Lung (tissue), 12 donors: ENCODE data around the gene TUBB4B. TPM values are rescaled to one million over a fixed set of nuclear protein-coding genes. Genes with fewer than 3 reads are reported as not detected.

Experiments used
- ATAC-seq: fragments of 200-7000 bp; cut with Tn5 transposase; one replicate; pipeline ENCODE4 v1.9.1; 2020; ENCODE audit warnings: moderate number of reproducible peaks; ENCODE audit not compliant: insufficient read depth, low FRiP score
- DNase-seq, 3 donors: peaks; one replicate each; pipeline ENCODE4 v3.0.0-alpha.2; 2013 to 2017
- H3K27ac ChIP-seq, 2 donors: one replicate each; pipeline ENCODE4 v1.5.1; 2013; ENCODE audit warnings: mild to moderate bottlenecking in 2 of 2, moderate library complexity in 2 of 2, control low read depth in 1 of 2, inconsistent platforms in 1 of 2, low read depth in 1 of 2, low read length in 1 of 2
- H3K27me3 ChIP-seq, 3 donors: one replicate each; pipeline ENCODE4 v1.5.1; 2013; ENCODE audit warnings: low read length in 2 of 3; ENCODE audit not compliant: control insufficient read depth in 3 of 3, insufficient read depth in 3 of 3
- H3K36me3 ChIP-seq, 4 donors: one replicate each; pipeline ENCODE4 v1.5.1; 2013; ENCODE audit warnings: low read length in 4 of 4, mild to moderate bottlenecking in 1 of 4, moderate library complexity in 1 of 4; ENCODE audit not compliant: control insufficient read depth in 4 of 4, insufficient read depth in 4 of 4
- H3K4me1 ChIP-seq, 5 donors: one replicate each; pipeline ENCODE4 v1.5.1; 2013; ENCODE audit warnings: low read length in 5 of 5, mild to moderate bottlenecking in 2 of 5, moderate library complexity in 1 of 5; ENCODE audit not compliant: control insufficient read depth in 5 of 5, insufficient read depth in 5 of 5
- H3K4me3 ChIP-seq: one replicate; pipeline ENCODE4 v1.5.1; 2013; ENCODE audit warnings: mild to moderate bottlenecking, control low read depth, moderate library complexity
- H3K9ac ChIP-seq, 2 donors: one replicate each; pipeline ENCODE4 v1.5.1; 2013; ENCODE audit warnings: low read length in 2 of 2, control low read depth in 1 of 2; ENCODE audit not compliant: insufficient read depth in 1 of 2
- H3K9me3 ChIP-seq, 4 donors: one replicate each; pipeline ENCODE4 v1.5.1; 2013; ENCODE audit warnings: low read length in 3 of 4, mild to moderate bottlenecking in 1 of 4, moderate library complexity in 1 of 4; ENCODE audit not compliant: control insufficient read depth in 4 of 4, insufficient read depth in 3 of 4
- WGBS, 2 donors: extraction: QIAGEN DNeasy Blood & Tissue Kit; methylation state at CpG; one replicate each; pipeline ENCODE4 v1.1.7; 2013; 5-methylcytosine and 5-hydroxymethylcytosine counted together
- polyA plus RNA-seq, 2 donors: library from polyadenylated mRNA; stranded (reverse); fragments of 200-250 nt; gene quantifications; one replicate each; pipeline ENCODE4 v1.2.1, GENCODE V29; 2013
- total RNA-seq, 2 donors: library from RNA; depleted of rRNA in 1 of 2; stranded (reverse); fragments of >200 nt in 1 of 2; gene quantifications; one replicate each; pipeline ENCODE4 v1.2.1, GENCODE V29; 2014 to 2021
- TF ChIP-seq, protein P1 (sequence below): IDR thresholded peaks from 2 replicates; pipeline ENCODE4 v1.5.1; 2012; ENCODE audit warnings: mild to moderate bottlenecking; ENCODE audit errors: control extremely low read depth, extremely low read depth
- donor health status: control.
- donor health status: control.
- donor health status: Bipolar disorder and iron deficiency.
- donor health status: healthy.
- donor health status: DM: yes; HTN: yes; CAD: no.

The TUBB4B gene
- total and polyA plus RNA-seq, 4 donors: 163 to 505 (median 332) TPM

- no peaks in the 10 kb centered on the region for H3K36me3 ChIP-seq
- H3K4me1 ChIP-seq: peaks cover 0 to 14% (median 7%) of the 10 kb centered on the region in 5 donors
- TF ChIP-seq, protein P1, sequence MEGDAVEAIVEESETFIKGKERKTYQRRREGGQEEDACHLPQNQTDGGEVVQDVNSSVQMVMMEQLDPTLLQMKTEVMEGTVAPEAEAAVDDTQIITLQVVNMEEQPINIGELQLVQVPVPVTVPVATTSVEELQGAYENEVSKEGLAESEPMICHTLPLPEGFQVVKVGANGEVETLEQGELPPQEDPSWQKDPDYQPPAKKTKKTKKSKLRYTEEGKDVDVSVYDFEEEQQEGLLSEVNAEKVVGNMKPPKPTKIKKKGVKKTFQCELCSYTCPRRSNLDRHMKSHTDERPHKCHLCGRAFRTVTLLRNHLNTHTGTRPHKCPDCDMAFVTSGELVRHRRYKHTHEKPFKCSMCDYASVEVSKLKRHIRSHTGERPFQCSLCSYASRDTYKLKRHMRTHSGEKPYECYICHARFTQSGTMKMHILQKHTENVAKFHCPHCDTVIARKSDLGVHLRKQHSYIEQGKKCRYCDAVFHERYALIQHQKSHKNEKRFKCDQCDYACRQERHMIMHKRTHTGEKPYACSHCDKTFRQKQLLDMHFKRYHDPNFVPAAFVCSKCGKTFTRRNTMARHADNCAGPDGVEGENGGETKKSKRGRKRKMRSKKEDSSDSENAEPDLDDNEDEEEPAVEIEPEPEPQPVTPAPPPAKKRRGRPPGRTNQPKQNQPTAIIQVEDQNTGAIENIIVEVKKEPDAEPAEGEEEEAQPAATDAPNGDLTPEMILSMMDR: no peak
- ATAC-seq (peak; percentile 94), DNase-seq (peak; percentile 97 to 98 (median 97))
- no peaks in the 10 kb centered on the region for H3K27me3 ChIP-seq
- peak overlapping the region; percentile 93 to 96 for H3K27ac ChIP-seq
- WGBS, 2 donors: 0 to 1% methylated on average over 60 to 63 of the region's 63 CpGs
- peaks cover 0 to 1% (median 0%) of the 10 kb centered on the region in 4 donors for H3K9me3 ChIP-seq
- peak overlapping the region; percentile 73 for H3K4me3 ChIP-seq
- H3K9ac ChIP-seq: peak overlapping the region in 1 of 2 donors; percentile 80
Observed at GRCh38 chr9:137223078-137223970, 17.8 kb upstream of the TUBB4B start.

- Histone ChIP-seq H3K9me3 (peaks cover 0 to 3% (median 0%) of the 10 kb centered on the region in 4 donors), H3K4me3 (peak within 1 kb of the TSS; percentile 73), H3K27me3 (no peaks in the 10 kb centered on the region), H3K27ac (peak within 1 kb of the TSS; percentile 93 to 96), H3K9ac (peak within 1 kb of the TSS; percentile 49 to 80), H3K36me3 (no peaks in the 10 kb centered on the region), H3K4me1 (peaks cover 0 to 11% (median 9%) of the 10 kb centered on the region in 5 donors)
- ATAC-seq (no peak), DNase-seq (no peak)
- WGBS, 2 donors: 53 to 54% methylated on average over 18 to 23 of the region's 23 CpGs
- TF ChIP-seq, protein P1: no peak
Observed at GRCh38 chr9:137224830-137225694, 16.0 kb upstream of the TUBB4B start, which contains the start of gene CYSRT1. Gene CYSRT1 (plus strand): TSS chr9:137225174. CDS start chr9:137225622, 448 bp downstream.

DNA sequence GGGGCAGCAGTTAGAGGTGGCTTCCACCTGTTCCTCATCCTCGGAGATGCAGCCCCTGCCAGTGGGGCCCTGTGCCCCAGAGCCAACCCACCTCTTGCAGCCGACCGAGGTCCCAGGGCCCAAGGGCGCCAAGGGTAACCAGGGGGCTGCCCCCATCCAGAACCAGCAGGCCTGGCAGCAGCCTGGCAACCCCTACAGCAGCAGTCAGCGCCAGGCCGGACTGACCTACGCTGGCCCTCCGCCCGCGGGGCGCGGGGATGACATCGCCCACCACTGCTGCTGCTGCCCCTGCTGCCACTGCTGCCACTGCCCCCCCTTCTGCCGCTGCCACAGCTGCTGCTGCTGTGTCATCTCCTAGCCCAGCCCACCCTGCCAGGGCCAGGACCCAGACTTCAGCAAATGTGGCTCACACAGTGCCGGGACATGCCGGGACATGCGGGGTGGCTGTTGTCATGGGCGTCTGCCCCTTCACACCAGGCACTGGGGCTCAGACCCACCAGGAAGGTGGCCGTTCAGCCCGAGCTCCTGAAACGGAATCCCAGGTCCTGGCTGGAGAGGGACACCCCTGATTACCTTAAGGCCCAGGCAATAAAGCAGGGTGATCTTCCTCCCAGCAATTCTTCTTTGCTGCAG is 15.3 kb upstream of the TUBB4B start:
- Histone ChIP-seq H3K36me3 (no peaks in the 10 kb centered on the region), H3K9ac (no peak overlapping the region), H3K27ac (peak overlapping the region in 1 of 2 donors; percentile 89), H3K4me1 (peaks cover 0 to 11% (median 9%) of the 10 kb centered on the region in 5 donors), H3K9me3 (peaks cover 0 to 3% (median 0%) of the 10 kb centered on the region in 4 donors), H3K27me3 (peaks cover 0 to 5% (median 0%) of the 10 kb centered on the region in 3 donors), H3K4me3 (no peak overlapping the region)
- TF ChIP-seq, protein P1: no peak
- DNase-seq: no peak
- no peak for ATAC-seq
- 83 to 84% methylated on average over 21 of the region's 21 CpGs for WGBS, 2 donors
